Natural killer cell (primary cell): ENCODE measurements around the gene SPTB. TPM values are rescaled to one million over a fixed set of nuclear protein-coding genes. Genes with fewer than 3 reads are reported as not detected.

Experiments used
- ATAC-seq, 3 donors: fragments of 150-1000 bp in 2 of 3; fragments of 200-7000 bp in 1 of 3; cut with Tn5 transposase; 1 replicate in 1 of 3; 2 replicates in 2 of 3; pipeline ENCODE4 v1.10.0; 2021; ENCODE audit warnings: mild to moderate bottlenecking in 2 of 3, moderate library complexity in 2 of 3
- DNase-seq, 2 donors: peaks; one replicate each; pipeline versions ENCODE4 v3.0.0 to v3.0.0-alpha.2; 2013 to 2021; ENCODE audit warnings: mixed read lengths in 1 of 2
- H3K27ac ChIP-seq: one replicate; pipeline ENCODE4 v1.5.1; 2013; ENCODE audit warnings: mild to moderate bottlenecking, low read length
- H3K27me3 ChIP-seq: one replicate; pipeline ENCODE4 v1.6.1; 2013; ENCODE audit warnings: low read length; ENCODE audit not compliant: control insufficient read depth, insufficient read depth
- H3K36me3 ChIP-seq: one replicate; pipeline ENCODE4 v1.6.1; 2013; ENCODE audit warnings: low read length; ENCODE audit not compliant: control insufficient read depth, insufficient read depth
- H3K4me1 ChIP-seq: one replicate; pipeline ENCODE4 v1.6.1; 2013; ENCODE audit warnings: low read length; ENCODE audit not compliant: control insufficient read depth, insufficient read depth
- H3K4me3 ChIP-seq: one replicate; pipeline ENCODE4 v1.5.1; 2013; ENCODE audit warnings: low read length
- H3K9me3 ChIP-seq: one replicate; pipeline ENCODE4 v1.6.1; 2013; ENCODE audit warnings: low read length; ENCODE audit not compliant: control insufficient read depth, insufficient read depth
- H3K27ac Mint-ChIP-seq, 2 donors: one replicate each; pipeline ENCODE4 v1.8.0; 2022; ENCODE audit warnings: mild to moderate bottlenecking in 2 of 2, mixed read lengths in 2 of 2, moderate library complexity in 1 of 2
- H3K27me3 Mint-ChIP-seq, 2 donors: one replicate each; pipeline ENCODE4 v1.8.0; 2022; ENCODE audit warnings: low read depth in 2 of 2, mixed read lengths in 2 of 2
- H3K36me3 Mint-ChIP-seq: one replicate; pipeline ENCODE4 v1.8.0; 2022; ENCODE audit warnings: mixed read lengths
- H3K4me1 Mint-ChIP-seq, 2 donors: one replicate each; pipeline ENCODE4 v1.8.0; 2022; ENCODE audit warnings: mixed read lengths in 2 of 2
- H3K4me3 Mint-ChIP-seq: one replicate; pipeline ENCODE4 v1.8.0; 2022; ENCODE audit warnings: mild to moderate bottlenecking, moderate library complexity, mixed read lengths
- H3K9me3 Mint-ChIP-seq, 2 donors: one replicate each; pipeline ENCODE4 v1.8.0; 2022; ENCODE audit warnings: mixed read lengths in 2 of 2
- WGBS: methylation state at CpG from one replicate; pipeline ENCODE4 v1.1.7; 2013; ENCODE audit warnings: missing lambda C conversion rate; ENCODE audit not compliant: insufficient coverage; 5-methylcytosine and 5-hydroxymethylcytosine counted together
- intact Hi-C: fragments of 100-400 bp; cut with micrococcal nuclease; formaldehyde crosslinking; loops from one replicate; pipeline ENCODE4 v1.14.2; 2022
- total RNA-seq, 4 donors: library from RNA; stranded (reverse); fragments of 120-200 nt in 1 of 4; gene quantifications; one replicate each; pipeline versions ENCODE4 v1.2.3 to v1.2.4, GENCODE V29; 2013 to 2022
- TF ChIP-seq, protein P1 (sequence below): fragments of 200-600 bp; IDR thresholded peaks from one replicate; pipeline ENCODE4 v1.8.0; 2022; ENCODE audit warnings: antibody characterized with exemption

SPTB gene
- total RNA-seq, result under 1 TPM; 0.07 to 0.59 (median 0.13) TPM
- total RNA-seq (2013), result 1.3 TPM

DNA sequence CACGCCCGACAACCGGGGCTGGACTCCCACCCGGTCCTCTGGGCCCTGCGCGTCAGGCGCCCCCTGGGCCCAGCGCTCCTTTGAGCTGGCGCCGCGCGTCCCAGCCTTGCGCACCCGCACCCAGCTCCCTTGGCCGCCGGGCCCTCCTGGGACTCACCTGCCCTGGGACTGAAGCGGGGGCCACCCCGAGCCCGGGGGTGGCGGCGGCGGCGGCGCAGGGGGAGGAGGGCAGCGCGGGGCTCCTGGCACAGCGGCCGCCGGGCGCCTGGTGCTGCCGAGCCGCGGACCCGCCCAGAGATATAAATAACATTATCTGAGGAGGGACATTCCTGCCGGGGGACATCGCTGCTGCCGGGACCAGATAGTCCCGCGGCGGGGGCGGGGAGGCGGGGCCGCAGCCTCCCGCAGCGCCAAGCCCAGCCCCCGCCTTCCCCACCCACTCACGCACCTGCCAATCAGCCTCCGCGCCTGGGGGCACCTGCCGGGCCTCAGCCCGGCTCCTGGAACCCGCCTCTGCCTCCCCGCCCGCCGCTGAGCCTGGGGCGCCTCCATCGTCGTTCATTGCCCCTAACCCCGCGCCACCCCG, at the start of gene SPTB:
SPTB (minus strand) TSS at position 273 of the 586 bp plus-strand sequence. CDS start 56,813 bp downstream, outside the sequence.
- Mint-ChIP-seq H3K27me3 (peaks cover 39 to 54% of the 10 kb centered on the region in 2 donors), H3K4me3 (peak within 1 kb of the TSS; percentile 85), H3K36me3 (no peaks in the 10 kb centered on the region), H3K27ac (no peak within 1 kb of the TSS), H3K9me3 (no peaks in the 10 kb centered on the region), H3K4me1 (peaks cover 0 to 7% of the 10 kb centered on the region in 2 donors)
- Histone ChIP-seq H3K27me3 (peaks cover 38% of the 10 kb centered on the region), H3K4me3 (peak within 1 kb of the TSS; percentile 41), H3K27ac (no peak within 1 kb of the TSS), H3K4me1 (peaks cover 10% of the 10 kb centered on the region), H3K9me3 (no peaks in the 10 kb centered on the region), H3K36me3 (no peaks in the 10 kb centered on the region)
- DNase-seq (peak in 1 of 2 donors; percentile 67), ATAC-seq (peak; percentile 44 to 72 (median 68))
- under 1% methylated on average over 61 of the region's 61 CpGs for WGBS
- intact Hi-C loops, result no loop called here
- TF ChIP-seq, protein P1, sequence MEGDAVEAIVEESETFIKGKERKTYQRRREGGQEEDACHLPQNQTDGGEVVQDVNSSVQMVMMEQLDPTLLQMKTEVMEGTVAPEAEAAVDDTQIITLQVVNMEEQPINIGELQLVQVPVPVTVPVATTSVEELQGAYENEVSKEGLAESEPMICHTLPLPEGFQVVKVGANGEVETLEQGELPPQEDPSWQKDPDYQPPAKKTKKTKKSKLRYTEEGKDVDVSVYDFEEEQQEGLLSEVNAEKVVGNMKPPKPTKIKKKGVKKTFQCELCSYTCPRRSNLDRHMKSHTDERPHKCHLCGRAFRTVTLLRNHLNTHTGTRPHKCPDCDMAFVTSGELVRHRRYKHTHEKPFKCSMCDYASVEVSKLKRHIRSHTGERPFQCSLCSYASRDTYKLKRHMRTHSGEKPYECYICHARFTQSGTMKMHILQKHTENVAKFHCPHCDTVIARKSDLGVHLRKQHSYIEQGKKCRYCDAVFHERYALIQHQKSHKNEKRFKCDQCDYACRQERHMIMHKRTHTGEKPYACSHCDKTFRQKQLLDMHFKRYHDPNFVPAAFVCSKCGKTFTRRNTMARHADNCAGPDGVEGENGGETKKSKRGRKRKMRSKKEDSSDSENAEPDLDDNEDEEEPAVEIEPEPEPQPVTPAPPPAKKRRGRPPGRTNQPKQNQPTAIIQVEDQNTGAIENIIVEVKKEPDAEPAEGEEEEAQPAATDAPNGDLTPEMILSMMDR, result no peak

DNA sequence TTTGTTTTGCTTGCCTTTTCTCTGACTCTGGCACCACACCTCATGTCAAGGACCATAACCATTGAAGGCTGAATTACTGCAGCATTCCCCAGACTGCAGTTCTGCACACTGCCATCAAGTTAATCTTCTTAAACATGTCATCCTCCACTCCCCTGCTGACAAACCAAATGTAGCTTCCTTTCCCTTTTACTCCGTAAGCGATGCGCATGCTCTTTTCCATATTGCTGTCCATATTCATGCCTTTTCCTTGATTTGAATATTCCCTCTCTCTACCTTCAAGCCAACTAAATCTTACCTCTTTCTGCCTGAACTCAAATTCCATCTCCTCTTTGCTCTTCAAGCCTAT, 49.3 kb upstream of the SPTB start:
- Histone ChIP-seq H3K9me3 (no peaks in the 10 kb centered on the region), H3K27me3 (no peaks in the 10 kb centered on the region), H3K4me1 (peaks cover 17% of the 10 kb centered on the region), H3K4me3 (no peak overlapping the region), H3K36me3 (peaks cover 78% of the 10 kb centered on the region), H3K27ac (peak overlapping the region; percentile 83)
- ATAC-seq (peak in 2 of 3 donors; percentile 5 to 49), DNase-seq (peak in 1 of 2 donors; percentile 50)
- WGBS, result 90% methylated on average over 3 of the region's 3 CpGs
- intact Hi-C loops, result loop anchor here (2.0 kb wide), 1 partner anchor 14 kb away; the partner anchor contains the start of gene CHURC1
- Mint-ChIP-seq H3K36me3 (peaks cover 7% of the 10 kb centered on the region), H3K4me3 (no peak overlapping the region), H3K27ac (no peak overlapping the region), H3K27me3 (no peaks in the 10 kb centered on the region), H3K9me3 (no peaks in the 10 kb centered on the region), H3K4me1 (peaks cover 6 to 14% of the 10 kb centered on the region in 2 donors)
- TF ChIP-seq, protein P1, result no peak

DNA sequence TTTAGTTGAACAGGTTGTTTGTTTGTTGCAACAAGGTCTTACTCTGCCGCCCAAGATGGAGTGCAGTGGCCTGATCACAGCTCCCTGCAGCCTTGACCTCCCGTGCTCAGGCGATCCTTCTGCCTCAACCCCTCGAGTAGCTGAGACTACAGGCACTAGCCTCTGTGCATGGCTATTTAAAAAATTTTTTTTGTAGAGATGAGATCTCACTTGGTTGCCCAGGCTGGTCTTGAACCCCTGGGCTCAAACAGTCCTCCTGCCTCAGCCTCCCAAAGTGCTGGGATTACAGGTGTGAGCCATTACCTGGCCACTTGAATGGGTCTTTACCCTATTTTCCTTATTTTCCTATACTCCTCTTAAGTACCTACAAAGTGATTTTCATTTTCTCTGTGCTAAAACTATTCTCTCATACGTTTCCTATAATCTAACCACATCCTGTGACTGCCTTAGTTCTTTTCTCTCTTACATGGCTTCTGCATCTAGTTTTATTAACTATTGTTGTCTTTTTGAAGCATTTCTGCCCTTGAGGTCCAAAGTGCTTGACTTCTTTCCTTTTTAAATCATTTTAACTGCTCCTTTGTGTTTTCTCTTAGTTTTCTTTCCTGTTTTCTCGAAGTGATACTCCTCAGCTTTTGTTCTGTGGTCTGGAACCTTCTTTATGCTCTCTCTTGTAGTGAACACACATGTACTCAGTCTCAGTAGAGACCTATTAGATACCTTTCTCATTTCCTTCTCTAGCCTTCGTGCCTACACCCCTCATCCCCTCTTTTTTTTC, 48.7 kb upstream of the SPTB start:
- H3K27ac ChIP-seq, result peak overlapping the region; percentile 83
- intact Hi-C loops, result loop anchor here (2.0 kb wide), 1 partner anchor 14 kb away; the partner anchor contains the start of gene CHURC1
- peaks cover 76% of the 10 kb centered on the region for H3K36me3 ChIP-seq
- no peaks in the 10 kb centered on the region for H3K27me3 Mint-ChIP-seq
- TF ChIP-seq, protein P1, result no peak
- H3K9me3 Mint-ChIP-seq, result no peaks in the 10 kb centered on the region
- no peaks in the 10 kb centered on the region for H3K9me3 ChIP-seq
- H3K4me3 Mint-ChIP-seq, result no peak overlapping the region
- H3K36me3 Mint-ChIP-seq, result peaks cover 7% of the 10 kb centered on the region
- peak in 1 of 2 donors; percentile 64 for DNase-seq
- no peak overlapping the region for H3K27ac Mint-ChIP-seq
- ATAC-seq, result peak; percentile 80 to 85 (median 83)
- 42% methylated on average over 7 of the region's 7 CpGs for WGBS
- no peaks in the 10 kb centered on the region for H3K27me3 ChIP-seq
- peaks cover 17% of the 10 kb centered on the region for H3K4me1 ChIP-seq
- no peak overlapping the region for H3K4me3 ChIP-seq
- H3K4me1 Mint-ChIP-seq, result peaks cover 6 to 14% of the 10 kb centered on the region in 2 donors
